ENCODE data around the gene HSBP1L1. TPM values are rescaled to one million over a fixed set of nuclear protein-coding genes. Genes with fewer than 3 reads are reported as not detected.

Gene HSBP1L1
- total RNA-seq, 1 donor from 2014 or later, result 7.0 TPM

DNA sequence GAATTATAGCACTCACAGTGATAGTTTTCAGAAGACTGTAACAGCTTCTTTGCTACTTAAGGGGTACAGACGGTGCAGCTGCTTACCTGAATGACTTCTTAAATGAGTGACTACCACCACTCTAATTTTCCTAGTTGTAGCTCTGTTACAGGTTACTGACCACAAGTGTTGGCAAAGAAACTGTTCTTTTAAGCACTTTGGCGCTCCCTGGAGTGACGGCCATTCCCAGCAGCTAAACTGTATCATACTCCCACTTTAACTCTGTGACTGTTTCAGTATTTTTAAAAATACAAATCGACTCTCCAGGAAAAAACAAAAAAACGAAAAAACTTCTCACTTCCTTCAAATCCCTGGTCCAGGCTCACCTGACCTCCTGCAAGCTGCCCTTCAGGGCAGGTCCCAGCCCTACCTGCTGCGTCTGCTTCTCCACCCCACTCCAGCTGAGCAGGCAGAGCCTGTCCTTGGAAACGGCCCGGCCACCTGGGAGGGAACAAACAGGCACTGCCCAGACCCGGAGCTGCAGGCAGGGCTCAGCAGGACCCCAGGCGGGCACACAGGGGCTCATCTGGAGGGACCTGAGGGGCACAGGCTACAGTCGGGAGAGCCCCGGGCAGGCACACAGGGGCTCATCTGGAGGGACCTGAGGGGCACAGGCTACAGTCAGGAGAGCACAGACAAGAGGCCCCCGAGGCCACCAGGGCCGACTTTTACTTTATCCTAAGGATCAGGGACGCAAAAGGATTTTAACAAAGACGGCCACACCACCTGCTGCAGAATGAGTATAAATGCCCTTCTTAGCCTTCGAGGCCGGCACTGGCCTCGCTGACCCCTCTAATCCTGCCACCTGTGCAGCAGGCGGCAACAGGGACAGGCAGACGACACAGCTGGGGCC is 37.5 kb upstream of the HSBP1L1 start:
- no peak overlapping the region for H3K4me3 Mint-ChIP-seq (ENCODE audit: low read depth)
- no peak for DNase-seq (ENCODE audit: low spot score, unreplicated experiment)
- H3K36me3 Mint-ChIP-seq (ENCODE audit: insufficient read depth), result peaks cover 39% of the 10 kb centered on the region
- peak overlapping the region; percentile 53 for H3K27ac Mint-ChIP-seq
- TF ChIP-seq, protein P1, sequence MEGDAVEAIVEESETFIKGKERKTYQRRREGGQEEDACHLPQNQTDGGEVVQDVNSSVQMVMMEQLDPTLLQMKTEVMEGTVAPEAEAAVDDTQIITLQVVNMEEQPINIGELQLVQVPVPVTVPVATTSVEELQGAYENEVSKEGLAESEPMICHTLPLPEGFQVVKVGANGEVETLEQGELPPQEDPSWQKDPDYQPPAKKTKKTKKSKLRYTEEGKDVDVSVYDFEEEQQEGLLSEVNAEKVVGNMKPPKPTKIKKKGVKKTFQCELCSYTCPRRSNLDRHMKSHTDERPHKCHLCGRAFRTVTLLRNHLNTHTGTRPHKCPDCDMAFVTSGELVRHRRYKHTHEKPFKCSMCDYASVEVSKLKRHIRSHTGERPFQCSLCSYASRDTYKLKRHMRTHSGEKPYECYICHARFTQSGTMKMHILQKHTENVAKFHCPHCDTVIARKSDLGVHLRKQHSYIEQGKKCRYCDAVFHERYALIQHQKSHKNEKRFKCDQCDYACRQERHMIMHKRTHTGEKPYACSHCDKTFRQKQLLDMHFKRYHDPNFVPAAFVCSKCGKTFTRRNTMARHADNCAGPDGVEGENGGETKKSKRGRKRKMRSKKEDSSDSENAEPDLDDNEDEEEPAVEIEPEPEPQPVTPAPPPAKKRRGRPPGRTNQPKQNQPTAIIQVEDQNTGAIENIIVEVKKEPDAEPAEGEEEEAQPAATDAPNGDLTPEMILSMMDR (IDR thresholded peaks at IDR 0.05; ENCODE audit: unreplicated experiment), result no peak
- H3K4me1 Mint-ChIP-seq (ENCODE audit: low read depth), result no peaks in the 10 kb centered on the region
- peaks cover 23% of the 10 kb centered on the region for H3K9me3 Mint-ChIP-seq (ENCODE audit: low read depth)
- H3K27me3 Mint-ChIP-seq, result no peaks in the 10 kb centered on the region

DNA sequence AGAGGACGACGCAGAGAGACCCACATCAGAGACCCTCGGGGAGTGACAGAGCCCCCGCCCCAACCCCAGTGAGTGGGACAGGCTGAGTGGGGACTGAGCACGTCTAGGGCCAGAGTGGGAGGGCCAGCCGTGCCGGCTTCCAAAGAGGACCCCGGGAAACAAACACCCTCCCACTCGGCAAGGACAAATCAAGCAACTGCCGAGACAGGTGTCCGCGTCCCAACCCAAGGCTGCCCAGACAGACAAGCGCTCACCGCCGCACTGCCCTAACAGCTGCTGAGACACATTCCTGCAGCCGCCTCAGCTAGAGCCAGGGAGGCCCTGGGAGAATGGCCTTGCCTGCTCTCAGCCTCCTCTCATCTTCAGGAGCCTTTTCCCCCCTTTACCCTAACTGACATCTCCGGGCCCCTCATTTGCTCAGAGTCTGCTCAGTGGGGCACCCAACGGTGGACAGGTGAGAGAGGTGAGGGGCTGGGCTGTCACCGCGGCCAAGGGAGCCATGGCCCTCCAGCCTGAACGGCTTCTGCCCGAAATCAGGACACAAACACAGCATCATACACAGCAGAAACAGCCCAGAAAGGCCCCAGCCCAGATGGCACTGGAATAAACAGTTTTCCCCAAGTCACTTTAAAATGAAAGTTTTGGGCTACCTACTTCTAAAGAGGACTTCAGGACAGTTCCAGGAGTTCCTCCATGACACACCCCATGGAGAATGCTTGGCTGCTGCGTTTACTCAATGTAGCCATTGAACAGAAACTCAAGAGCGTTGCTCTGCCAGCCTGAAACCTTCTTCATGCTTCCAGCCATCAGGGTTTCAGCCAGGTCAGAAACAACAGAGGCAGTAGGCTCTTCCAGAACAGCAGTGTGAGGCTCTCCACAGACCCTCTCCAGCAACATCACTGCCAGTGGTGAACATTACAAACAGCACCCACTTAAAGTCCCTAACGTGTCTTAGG is 36.6 kb upstream of the HSBP1L1 start:
- DNase-seq (ENCODE audit: low spot score, unreplicated experiment), result no peak
- Mint-ChIP-seq H3K36me3 (ENCODE audit: insufficient read depth) (peaks cover 44% of the 10 kb centered on the region), H3K27ac (no peak overlapping the region), H3K9me3 (ENCODE audit: low read depth) (peaks cover 30% of the 10 kb centered on the region), H3K4me1 (ENCODE audit: low read depth) (no peaks in the 10 kb centered on the region), H3K27me3 (no peaks in the 10 kb centered on the region), H3K4me3 (ENCODE audit: low read depth) (no peak overlapping the region)
- TF ChIP-seq, protein P1 (IDR thresholded peaks at IDR 0.05; ENCODE audit: unreplicated experiment), result no peak

DNA sequence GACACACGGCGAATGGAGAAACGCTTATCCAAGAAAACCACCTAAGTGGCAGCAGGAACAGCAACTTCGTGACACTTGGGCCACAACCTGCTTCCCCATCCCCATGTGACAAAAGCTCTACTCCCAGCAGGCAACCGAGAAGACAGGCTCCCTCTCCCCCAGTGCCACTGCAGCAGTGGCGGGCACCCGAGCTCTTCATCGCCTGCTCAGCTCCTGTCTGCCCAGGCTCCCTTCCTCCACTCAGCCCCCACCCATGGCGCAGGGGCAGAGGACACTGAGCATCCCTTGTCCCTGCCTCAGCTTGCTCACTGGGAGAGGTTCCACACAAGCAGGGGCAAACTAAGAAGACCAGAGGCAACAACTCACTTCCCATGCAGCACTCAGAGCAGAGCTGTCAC is 35.9 kb upstream of the HSBP1L1 start:
- Mint-ChIP-seq H3K4me1 (ENCODE audit: low read depth) (no peaks in the 10 kb centered on the region), H3K36me3 (ENCODE audit: insufficient read depth) (peaks cover 45% of the 10 kb centered on the region)

DNA sequence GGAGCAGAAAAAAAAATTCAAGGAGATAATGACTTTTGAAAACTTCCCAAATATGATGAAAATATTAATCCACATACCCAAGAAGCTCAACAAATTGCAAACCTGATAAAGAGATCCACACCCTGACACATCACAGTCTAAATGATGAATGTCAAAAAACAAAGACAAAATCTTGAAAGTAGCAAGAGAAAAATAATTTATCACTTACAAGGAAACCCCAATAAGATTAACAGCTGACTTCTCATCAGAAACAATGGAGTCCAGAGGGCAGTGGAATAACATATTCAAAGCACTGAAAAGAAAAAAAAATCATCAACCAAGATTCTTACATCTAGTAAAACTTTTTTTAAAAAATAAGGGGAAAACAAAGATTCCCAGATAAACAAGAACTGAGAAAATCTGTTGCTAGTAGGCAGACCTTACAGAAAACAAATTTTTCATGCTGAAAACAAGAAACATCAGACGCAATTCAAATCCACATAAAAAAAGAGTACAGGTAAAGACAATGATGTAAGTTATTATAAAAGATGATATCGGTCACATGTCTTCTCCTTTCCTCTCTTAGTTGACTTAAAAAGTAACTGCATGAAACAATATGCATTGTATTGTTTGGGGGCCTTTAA is 34.3 kb upstream of the HSBP1L1 start:
- no peak for DNase-seq (ENCODE audit: low spot score, unreplicated experiment)

More for the DNA sequence above, 35.9 kb upstream of the HSBP1L1 start:
- Mint-ChIP-seq H3K9me3 (ENCODE audit: low read depth) (peaks cover 36% of the 10 kb centered on the region), H3K27ac (no peak overlapping the region), H3K4me3 (ENCODE audit: low read depth) (no peak overlapping the region), H3K27me3 (no peaks in the 10 kb centered on the region)
- DNase-seq (ENCODE audit: low spot score, unreplicated experiment), result no peak
- TF ChIP-seq, protein P1 (IDR thresholded peaks at IDR 0.05; ENCODE audit: unreplicated experiment), result no peak

More for the DNA sequence above, 34.3 kb upstream of the HSBP1L1 start:
- H3K4me1 Mint-ChIP-seq (ENCODE audit: low read depth), result peaks cover 14% of the 10 kb centered on the region
- no peak overlapping the region for H3K27ac Mint-ChIP-seq
- peaks cover 47% of the 10 kb centered on the region for H3K36me3 Mint-ChIP-seq (ENCODE audit: insufficient read depth)
- no peaks in the 10 kb centered on the region for H3K27me3 Mint-ChIP-seq
- H3K9me3 Mint-ChIP-seq (ENCODE audit: low read depth), result peaks cover 36% of the 10 kb centered on the region
- TF ChIP-seq, protein P1 (IDR thresholded peaks at IDR 0.05; ENCODE audit: unreplicated experiment), result no peak
- no peak overlapping the region for H3K4me3 Mint-ChIP-seq (ENCODE audit: low read depth)

Data from progenitor cell of endocrine pancreas (in vitro differentiated cells).